Transverse colon (tissue), 4 donors: ENCODE results near the gene STK39. TPM values are rescaled to one million over a fixed set of nuclear protein-coding genes. Genes with fewer than 3 reads are reported as not detected.

Experiments used
- DNase-seq: peaks from one replicate; pipeline ENCODE4 v3.0.0-alpha.2; 2019
- H3K27ac ChIP-seq, 4 donors: fragments of 200-600 bp; sonication (generic); 2 replicates each; pipeline ENCODE4 v1.5.1; 2016 to 2018; ENCODE audit warnings: inconsistent platforms in 4 of 4
- H3K27me3 ChIP-seq: fragments of 200-600 bp; sonication (generic); 2 replicates; pipeline ENCODE4 v1.5.1; 2017; ENCODE audit warnings: inconsistent platforms
- H3K36me3 ChIP-seq, 4 donors: fragments of 200-600 bp; sonication (generic); 2 replicates each; pipeline ENCODE4 v1.5.1; 2017 to 2019; ENCODE audit warnings: inconsistent platforms in 4 of 4
- H3K4me1 ChIP-seq, 4 donors: fragments of 200-600 bp; sonication (generic); 2 replicates each; pipeline ENCODE4 v1.5.1; 2017 to 2020; ENCODE audit warnings: inconsistent platforms in 4 of 4
- H3K4me3 ChIP-seq, 4 donors: fragments of 200-600 bp; sonication (generic); 1 replicate in 1 of 4; 2 replicates in 3 of 4; pipeline versions ENCODE4 v1.5.1 to v1.6.1; 2017 to 2019; ENCODE audit warnings: inconsistent platforms in 4 of 4
- H3K9me3 ChIP-seq, 2 donors: fragments of 200-600 bp; sonication (generic); 2 replicates each; pipeline ENCODE4 v1.5.1; 2017 to 2019; ENCODE audit warnings: inconsistent platforms in 2 of 2
- EP300 ChIP-seq: sonication (generic); formaldehyde crosslinking; IDR thresholded peaks from one replicate; pipeline ENCODE4 v1.6.1; 2017; ENCODE audit warnings: antibody characterized with exemption, low read depth
- POLR2A ChIP-seq: fragments of 450-650 bp; IDR thresholded peaks from one replicate; pipeline ENCODE4 v1.6.1; 2016; ENCODE audit warnings: antibody characterized with exemption, mild to moderate bottlenecking, moderate library complexity
- POLR2AphosphoS5 ChIP-seq, 3 donors: sonication (generic); formaldehyde crosslinking; IDR thresholded peaks; one replicate each; pipeline ENCODE4 v1.6.1; 2016; ENCODE audit warnings: antibody characterized with exemption in 3 of 3
- WGBS, 2 donors: methylation state at CpG; one replicate each; pipeline ENCODE4 v1.1.5; 2018; ENCODE audit warnings: low coverage in 1 of 2; 5-methylcytosine and 5-hydroxymethylcytosine counted together
- in situ Hi-C, 4 donors: fragments of 200-750 bp; cut with MboI; loops; one replicate each; pipeline versions ENCODE4 v1.15.0 to v1.15.1; 2017; ENCODE audit warnings: low sequenced_read_pairs in 3 of 4, low pct_ligation_motif_present in 1 of 4, low pct_unique_long_range_greater_than_20kb in 1 of 4
- intact Hi-C: fragments of 100-400 bp; cut with DNase I; formaldehyde crosslinking; loops from one replicate; pipeline ENCODE4 v1.15.1; 2023; ENCODE audit warnings: low total_unique reads
- total RNA-seq, 4 donors: library from RNA; depleted of rRNA; stranded (reverse); fragments of >200 nt; gene quantifications; one replicate each; pipeline ENCODE4 v1.1.0, GENCODE V29; 2016
- TF ChIP-seq, protein P1 (sequence below), 5 experiments: fragments of 200-600 bp in 3 of 5; fragments of 450-650 bp in 2 of 5; sonication (generic) in 3 of 5; IDR thresholded peaks; 1 replicate in 2 of 5; 2 replicates in 3 of 5; pipeline ENCODE4 v1.5.1; 2016 to 2017; ENCODE audit warnings: antibody characterized with exemption in 5 of 5, inconsistent platforms in 3 of 5, mild to moderate bottlenecking in 2 of 5, moderate library complexity in 1 of 5

STK39 gene
- total RNA-seq, 4 donors from 2014 or later, result 30.6 to 46.1 (median 36.7) TPM

DNA sequence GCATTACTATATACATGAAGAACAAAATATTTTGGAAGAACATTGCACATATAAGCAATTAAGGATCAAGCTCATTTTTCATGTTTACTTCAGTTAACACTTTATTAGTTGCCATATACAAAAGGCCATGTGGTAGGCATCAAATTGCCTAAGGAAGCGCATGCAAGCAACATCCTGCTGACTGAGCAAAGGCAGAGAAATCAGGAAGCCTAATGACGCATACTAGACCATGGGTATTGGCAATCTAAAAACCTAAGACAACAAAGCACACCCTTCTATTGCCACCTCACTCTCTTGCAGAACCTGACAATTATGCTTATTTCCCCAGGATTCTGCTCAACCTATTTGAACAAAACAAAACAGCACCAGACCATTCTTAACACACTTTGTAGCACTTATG is 171.9 kb downstream of the STK39 start:
- H3K27ac ChIP-seq, result no peak overlapping the region
- in situ Hi-C loops (no loop called here), intact Hi-C loops (no loop called here)
- no peaks in the 10 kb centered on the region for H3K4me1 ChIP-seq
- H3K9me3 ChIP-seq, result no peaks in the 10 kb centered on the region
- WGBS, 2 donors, result 97 to 100% methylated on average over 1 to 2 of the region's 2 CpGs
- no peak overlapping the region for H3K4me3 ChIP-seq
- no peaks in the 10 kb centered on the region for H3K27me3 ChIP-seq
- no peak for DNase-seq
- TF ChIP-seq POLR2AphosphoS5 (IDR thresholded peaks at IDR 0.05), result no peak
- no peak for TF ChIP-seq POLR2A
- TF ChIP-seq, protein P1, sequence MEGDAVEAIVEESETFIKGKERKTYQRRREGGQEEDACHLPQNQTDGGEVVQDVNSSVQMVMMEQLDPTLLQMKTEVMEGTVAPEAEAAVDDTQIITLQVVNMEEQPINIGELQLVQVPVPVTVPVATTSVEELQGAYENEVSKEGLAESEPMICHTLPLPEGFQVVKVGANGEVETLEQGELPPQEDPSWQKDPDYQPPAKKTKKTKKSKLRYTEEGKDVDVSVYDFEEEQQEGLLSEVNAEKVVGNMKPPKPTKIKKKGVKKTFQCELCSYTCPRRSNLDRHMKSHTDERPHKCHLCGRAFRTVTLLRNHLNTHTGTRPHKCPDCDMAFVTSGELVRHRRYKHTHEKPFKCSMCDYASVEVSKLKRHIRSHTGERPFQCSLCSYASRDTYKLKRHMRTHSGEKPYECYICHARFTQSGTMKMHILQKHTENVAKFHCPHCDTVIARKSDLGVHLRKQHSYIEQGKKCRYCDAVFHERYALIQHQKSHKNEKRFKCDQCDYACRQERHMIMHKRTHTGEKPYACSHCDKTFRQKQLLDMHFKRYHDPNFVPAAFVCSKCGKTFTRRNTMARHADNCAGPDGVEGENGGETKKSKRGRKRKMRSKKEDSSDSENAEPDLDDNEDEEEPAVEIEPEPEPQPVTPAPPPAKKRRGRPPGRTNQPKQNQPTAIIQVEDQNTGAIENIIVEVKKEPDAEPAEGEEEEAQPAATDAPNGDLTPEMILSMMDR (IDR thresholded peaks at IDR 0.05), result no peak
- peaks cover 0 to 5% (median 1%) of the 10 kb centered on the region in 4 donors for H3K36me3 ChIP-seq

DNA sequence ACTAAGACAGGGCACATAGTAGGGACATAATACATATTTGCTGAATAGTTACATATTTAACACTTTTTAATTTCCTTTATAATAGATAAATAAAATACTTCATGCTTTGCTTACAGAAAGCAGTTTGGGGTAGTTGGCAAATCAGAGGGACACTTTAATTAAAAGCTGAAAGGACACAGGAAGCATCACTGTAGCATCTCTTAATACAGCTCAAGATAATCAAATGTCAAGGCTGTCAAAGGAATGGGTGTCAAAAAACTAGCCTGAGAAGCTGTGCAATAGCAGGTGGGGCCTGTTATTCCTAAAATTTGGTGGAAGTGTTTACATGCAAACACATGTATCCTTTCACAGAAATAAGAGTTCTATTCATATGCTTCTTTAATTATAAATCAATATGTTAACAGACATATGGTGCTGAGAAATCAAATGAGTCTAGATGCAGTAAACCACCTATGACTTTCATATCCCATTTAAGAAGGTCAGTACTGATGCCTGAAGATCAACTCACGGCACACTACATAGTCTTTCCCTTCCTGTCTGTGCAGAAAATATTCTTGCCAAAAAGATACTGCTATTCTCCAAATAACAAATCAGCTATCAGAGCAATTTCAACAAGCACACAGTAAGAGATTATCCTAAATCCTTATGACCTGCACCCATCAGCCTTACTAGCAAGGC is 174.6 kb downstream of the STK39 start:
- intact Hi-C loops, result no loop called here
- Histone ChIP-seq H3K27ac (no peak overlapping the region), H3K4me1 (no peaks in the 10 kb centered on the region), H3K36me3 (peaks cover 0 to 5% (median 1%) of the 10 kb centered on the region in 4 donors), H3K9me3 (no peaks in the 10 kb centered on the region), H3K4me3 (no peak overlapping the region), H3K27me3 (no peaks in the 10 kb centered on the region)
- TF ChIP-seq EP300, result no peak
- TF ChIP-seq, protein P1 (IDR thresholded peaks at IDR 0.05), result no peak
- no peak for TF ChIP-seq POLR2AphosphoS5 (IDR thresholded peaks at IDR 0.05)
- no peak for TF ChIP-seq POLR2A
- 82 to 100% methylated on average over 1 of the region's 1 CpG for WGBS, 2 donors
- in situ Hi-C loops, result no loop called here
- DNase-seq, result no peak

DNA sequence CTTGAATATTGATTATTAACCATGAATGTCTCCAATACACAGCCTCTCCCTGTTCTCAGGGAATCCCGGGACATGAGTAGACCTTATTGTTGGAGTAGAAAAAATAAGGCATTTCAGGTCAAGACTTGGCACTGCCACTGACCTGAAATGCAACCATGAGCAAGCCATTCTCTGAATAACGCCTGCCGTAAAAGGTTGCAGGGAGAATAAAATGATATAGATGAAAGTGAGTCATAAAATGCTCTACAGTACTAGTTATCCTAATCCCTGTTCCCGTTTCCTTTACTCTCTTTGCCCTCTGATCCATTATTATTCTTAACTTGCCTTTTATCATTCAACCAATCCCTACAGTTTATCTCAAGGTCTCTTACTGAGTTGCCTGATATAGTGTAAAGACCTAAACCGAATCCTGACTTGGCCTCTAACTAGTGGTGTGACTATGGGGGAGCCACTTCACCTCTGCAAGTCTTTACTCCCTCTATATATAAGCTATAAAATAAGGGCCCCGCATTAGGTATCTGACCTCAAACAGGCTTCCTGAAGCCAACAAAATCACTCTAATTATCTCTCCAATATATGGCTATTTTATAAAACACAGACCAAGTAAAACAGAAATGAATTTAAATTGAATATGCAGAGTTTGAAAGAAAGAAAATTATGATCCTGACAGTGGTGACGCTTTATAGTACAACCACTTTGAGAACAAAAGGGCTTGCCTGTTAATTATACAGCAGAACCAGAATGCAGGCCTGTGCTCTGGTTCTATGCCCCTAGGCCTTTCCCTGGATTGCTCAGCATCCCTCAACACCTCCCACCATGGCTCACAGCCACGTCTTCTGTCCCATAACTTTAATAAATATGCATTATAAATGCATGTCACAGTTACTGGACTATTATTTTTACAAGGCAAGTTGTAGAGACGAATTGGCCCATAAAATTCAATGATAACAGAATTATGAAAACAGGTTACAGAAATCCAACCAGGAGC is 183.1 kb downstream of the STK39 start:
- Histone ChIP-seq H3K27ac (no peak overlapping the region), H3K9me3 (no peaks in the 10 kb centered on the region), H3K4me1 (peaks cover 0 to 9% (median 0%) of the 10 kb centered on the region in 4 donors), H3K27me3 (no peaks in the 10 kb centered on the region), H3K36me3 (peaks cover 0 to 6% (median 3%) of the 10 kb centered on the region in 4 donors), H3K4me3 (no peak overlapping the region)
- intact Hi-C loops, result no loop called here
- 63 to 69% methylated on average over 8 to 9 of the region's 9 CpGs for WGBS, 2 donors
- DNase-seq, result no peak
- in situ Hi-C loops, result no loop called here
- TF ChIP-seq POLR2AphosphoS5 (IDR thresholded peaks at IDR 0.05) (no peak), POLR2A (no peak), EP300 (no peak)
- TF ChIP-seq, protein P1 (IDR thresholded peaks at IDR 0.05), result no peak

DNA sequence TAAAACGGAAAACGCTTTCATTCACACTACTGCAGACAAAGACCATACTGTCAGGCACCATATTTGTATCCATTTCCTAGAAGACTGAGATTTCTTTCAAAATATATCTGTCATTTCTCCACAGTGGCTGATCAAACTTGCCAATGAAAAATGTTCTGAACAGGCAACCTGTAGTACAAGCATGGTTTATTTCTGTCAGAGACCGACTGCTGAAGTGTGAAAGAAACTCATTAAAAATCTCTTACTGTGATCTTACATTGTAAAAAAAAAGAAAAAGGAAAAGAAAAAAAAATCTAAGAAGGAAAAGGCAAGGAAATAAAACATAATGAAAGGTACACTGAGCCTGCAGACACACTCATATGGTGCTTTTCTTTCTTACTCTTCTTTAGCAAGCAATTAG is 184.5 kb downstream of the STK39 start:
- no peak overlapping the region for H3K4me3 ChIP-seq
- intact Hi-C loops (no loop called here), in situ Hi-C loops (no loop called here)
- TF ChIP-seq, protein P1 (IDR thresholded peaks at IDR 0.05), result no peak
- TF ChIP-seq POLR2AphosphoS5 (IDR thresholded peaks at IDR 0.05), result no peak
- TF ChIP-seq POLR2A, result no peak
- no peak for TF ChIP-seq EP300
- H3K27me3 ChIP-seq, result no peaks in the 10 kb centered on the region
- DNase-seq, result no peak
- H3K36me3 ChIP-seq, result peaks cover 0 to 12% (median 3%) of the 10 kb centered on the region in 4 donors
- H3K27ac ChIP-seq, result no peak overlapping the region
- peaks cover 0 to 9% (median 0%) of the 10 kb centered on the region in 4 donors for H3K4me1 ChIP-seq
- no peaks in the 10 kb centered on the region for H3K9me3 ChIP-seq
- 91 to 93% methylated on average over 3 of the region's 3 CpGs for WGBS, 2 donors
